Stimulated activated CD4-positive, alpha-beta T cell treated with anti-CD3 and anti-CD28 coated beads, TNF-alpha, amount 100 ng/mL, for 48 hours (primary cell): ENCODE measurements around the gene ARSB.
"Not testable (repeated sequence)": the region's sequence is repeated elsewhere in the genome, so short reads cannot be mapped to it uniquely, and the experiment has no call there.

Experiments
- DNase-seq, 3 donors: peaks; one replicate each; pipeline ENCODE4 v3.0.0-alpha.2; 2020; ENCODE audit warnings: low read depth in 3 of 3

The ARSB gene

GRCh38 chr5:78751872-78752271 is 233.2 kb downstream of the ARSB start:
- DNase-seq: no peak

- no peak for DNase-seq
These were observed 234.8 kb downstream of the ARSB start for GRCh38 chr5:78750281-78750680.

- no peak for DNase-seq
These were observed 237.3 kb downstream of the ARSB start for GRCh38 chr5:78747705-78748359.

GRCh38 chr5:78747055-78747454 is 238.1 kb downstream of the ARSB start:
- no peak for DNase-seq

- DNase-seq: no peak
These were observed 238.9 kb downstream of the ARSB start for GRCh38 chr5:78746021-78746770.

- no peak for DNase-seq
These were observed 240.1 kb downstream of the ARSB start for GRCh38 chr5:78744951-78745534.

- DNase-seq: no peak
These were observed 244.1 kb downstream of the ARSB start for GRCh38 chr5:78741019-78741418.

GRCh38 chr5:78738693-78739300 is 246.3 kb downstream of the ARSB start:
- DNase-seq: no peak

GRCh38 chr5:78738104-78738503 is 247.0 kb downstream of the ARSB start:
- no peak for DNase-seq

GRCh38 chr5:78735834-78736463 is 249.2 kb downstream of the ARSB start:
- no peak for DNase-seq

GRCh38 chr5:78734950-78735349 is 250.2 kb downstream of the ARSB start:
- DNase-seq: no peak

GRCh38 chr5:78734094-78734845 is 250.8 kb downstream of the ARSB start:
- no peak for DNase-seq

- DNase-seq: not testable (repeated sequence)
These were observed 252.4 kb downstream of the ARSB start for GRCh38 chr5:78732721-78733120.

- DNase-seq: no peak
These were observed 253.2 kb downstream of the ARSB start for GRCh38 chr5:78731884-78732283.

GRCh38 chr5:78730300-78731094 is 254.6 kb downstream of the ARSB start:
- DNase-seq: no peak

GRCh38 chr5:78727786-78728761 is 257.0 kb downstream of the ARSB start:
- no peak for DNase-seq
